Fibroblast of mammary gland (primary cell): ENCODE data around the gene SCEL.

Source experiments
- DNase-seq: peaks from one replicate; pipeline ENCODE4 v3.0.0-alpha.2; 2010; ENCODE audit warnings: low read depth
- H3K4me3 ChIP-seq: 2 replicates; pipeline ENCODE4 v1.5.1; 2011; ENCODE audit warnings: low read depth, mild to moderate bottlenecking, low read length, moderate library complexity; ENCODE audit not compliant: control insufficient read depth
- TF ChIP-seq, protein P1 (sequence below): conservative IDR thresholded peaks from 2 replicates; pipeline ENCODE4 v1.5.1; 2011; ENCODE audit warnings: low read depth, low read length, inconsistent platforms; ENCODE audit not compliant: control insufficient read depth, insufficient read depth

Gene SCEL

DNA sequence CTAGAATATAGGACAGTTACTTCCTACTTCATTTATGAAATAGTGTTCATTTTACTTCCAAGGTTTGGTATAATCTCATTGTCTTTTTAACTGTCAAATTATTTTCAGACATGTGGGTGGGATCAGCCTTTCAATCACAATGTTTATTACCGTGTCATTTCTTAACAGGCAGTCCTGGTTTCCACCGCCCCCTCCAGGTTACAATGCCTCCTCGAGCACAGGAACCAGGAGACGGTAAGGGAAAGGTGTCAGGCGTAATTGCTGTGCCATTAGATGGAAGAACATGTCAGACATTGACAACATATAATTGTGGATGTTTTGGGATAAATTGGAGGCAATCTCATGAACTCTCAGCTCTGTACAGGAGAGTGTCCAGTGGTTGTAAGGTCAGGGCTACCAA is 36.5 kb downstream of the SCEL start:
- TF ChIP-seq, protein P1, sequence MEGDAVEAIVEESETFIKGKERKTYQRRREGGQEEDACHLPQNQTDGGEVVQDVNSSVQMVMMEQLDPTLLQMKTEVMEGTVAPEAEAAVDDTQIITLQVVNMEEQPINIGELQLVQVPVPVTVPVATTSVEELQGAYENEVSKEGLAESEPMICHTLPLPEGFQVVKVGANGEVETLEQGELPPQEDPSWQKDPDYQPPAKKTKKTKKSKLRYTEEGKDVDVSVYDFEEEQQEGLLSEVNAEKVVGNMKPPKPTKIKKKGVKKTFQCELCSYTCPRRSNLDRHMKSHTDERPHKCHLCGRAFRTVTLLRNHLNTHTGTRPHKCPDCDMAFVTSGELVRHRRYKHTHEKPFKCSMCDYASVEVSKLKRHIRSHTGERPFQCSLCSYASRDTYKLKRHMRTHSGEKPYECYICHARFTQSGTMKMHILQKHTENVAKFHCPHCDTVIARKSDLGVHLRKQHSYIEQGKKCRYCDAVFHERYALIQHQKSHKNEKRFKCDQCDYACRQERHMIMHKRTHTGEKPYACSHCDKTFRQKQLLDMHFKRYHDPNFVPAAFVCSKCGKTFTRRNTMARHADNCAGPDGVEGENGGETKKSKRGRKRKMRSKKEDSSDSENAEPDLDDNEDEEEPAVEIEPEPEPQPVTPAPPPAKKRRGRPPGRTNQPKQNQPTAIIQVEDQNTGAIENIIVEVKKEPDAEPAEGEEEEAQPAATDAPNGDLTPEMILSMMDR: no peak
- no peak for DNase-seq
- H3K4me3 ChIP-seq: no peak overlapping the region

DNA sequence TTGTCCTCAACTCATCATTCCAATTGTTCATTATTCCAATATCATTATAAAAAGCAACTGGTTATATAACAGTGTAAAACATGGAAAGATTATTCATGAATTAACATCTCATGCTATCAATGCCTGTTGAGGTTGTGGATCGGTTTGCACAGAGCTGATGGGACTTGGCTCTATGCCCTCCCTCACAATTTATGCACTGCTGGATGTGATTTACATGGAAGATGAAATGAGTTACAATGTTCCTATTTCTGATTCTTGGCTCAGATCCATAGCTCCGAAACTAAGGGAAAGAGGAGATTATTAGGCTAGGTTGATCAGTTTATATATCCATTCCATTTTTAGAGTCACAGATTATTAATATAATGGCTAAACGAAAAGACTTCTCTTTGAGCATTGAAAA is 38.6 kb downstream of the SCEL start:
- TF ChIP-seq, protein P1: no peak
- H3K4me3 ChIP-seq: no peak overlapping the region
- no peak for DNase-seq

DNA sequence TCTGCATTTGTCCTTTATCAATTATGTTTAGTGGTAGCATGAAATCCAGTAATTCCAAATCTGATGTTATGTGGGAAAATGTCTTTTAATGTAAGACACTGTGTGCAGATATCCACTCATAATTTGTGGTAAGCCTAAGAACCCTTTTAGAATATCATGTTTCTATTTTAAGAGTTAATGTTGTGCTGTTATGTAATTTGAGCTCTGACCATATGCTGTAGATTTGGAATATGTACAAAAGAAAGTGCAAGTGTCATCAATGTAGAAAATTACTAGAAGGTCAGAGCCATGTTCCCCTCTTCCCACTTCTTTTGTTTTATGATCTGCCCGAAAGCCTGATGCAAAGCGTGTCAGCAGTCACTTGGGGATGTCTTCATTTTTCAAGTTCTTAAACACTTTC is 44.5 kb downstream of the SCEL start:
- no peak overlapping the region for H3K4me3 ChIP-seq
- no peak for DNase-seq
- TF ChIP-seq, protein P1: no peak

DNA sequence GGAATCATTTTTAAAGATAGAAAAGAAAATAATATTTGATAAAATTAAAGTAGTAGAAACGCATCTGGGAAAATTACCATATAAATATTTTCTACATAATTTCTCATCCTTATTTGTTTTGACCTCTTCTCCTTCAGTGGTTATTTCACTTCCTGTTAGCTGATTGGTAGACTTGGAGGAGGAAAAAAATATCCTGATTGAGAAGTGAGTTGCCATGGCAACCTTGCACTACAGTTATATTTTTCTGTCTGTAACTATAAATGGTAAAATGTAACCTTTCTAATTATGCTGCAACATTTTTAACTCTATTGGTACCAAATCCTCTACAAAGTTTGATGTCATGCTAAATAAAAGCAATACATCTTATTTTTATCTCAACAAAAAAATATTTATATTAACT is 45.2 kb downstream of the SCEL start:
- DNase-seq: no peak
- TF ChIP-seq, protein P1: no peak
- H3K4me3 ChIP-seq: no peak overlapping the region

DNA sequence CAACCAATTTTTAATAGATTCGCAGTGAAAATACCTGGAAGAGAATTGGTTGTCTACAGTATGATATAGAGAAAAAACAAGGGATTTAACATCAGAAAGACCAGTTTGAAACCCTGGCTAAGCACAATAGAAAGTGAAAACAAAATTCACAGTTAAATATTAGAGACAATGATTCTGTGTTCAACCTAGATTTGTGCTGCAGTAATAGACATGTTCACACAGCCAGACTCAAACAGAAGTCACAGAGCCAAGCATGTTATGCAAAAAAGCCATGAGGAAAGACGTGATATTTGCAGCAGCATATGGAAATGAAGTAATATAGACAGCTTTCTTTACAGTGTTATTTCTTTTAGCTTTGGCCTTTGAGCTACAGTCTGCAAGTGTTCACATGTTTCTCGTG is 48.1 kb downstream of the SCEL start:
- no peak overlapping the region for H3K4me3 ChIP-seq
- no peak for DNase-seq
- TF ChIP-seq, protein P1: no peak

DNA sequence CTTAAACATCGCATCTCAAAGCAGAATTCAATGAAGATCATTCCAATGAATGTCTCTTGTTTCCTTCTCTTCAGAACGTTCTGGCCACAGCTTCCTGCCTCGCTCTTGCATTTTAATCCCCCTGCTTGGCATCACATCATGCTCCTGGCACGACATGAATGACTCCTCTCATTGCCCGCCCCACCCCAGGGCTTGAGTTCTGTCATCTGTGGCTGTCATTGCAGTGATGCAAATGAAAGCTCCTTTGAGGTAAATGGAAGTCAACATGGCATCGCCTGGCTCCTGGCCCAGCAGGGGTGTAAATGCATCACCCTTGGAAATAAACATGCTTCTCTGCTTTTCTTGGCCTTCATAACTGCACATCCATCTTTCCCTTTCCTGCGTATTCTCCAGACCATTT is 48.6 kb downstream of the SCEL start:
- H3K4me3 ChIP-seq: no peak overlapping the region
- DNase-seq: no peak
- TF ChIP-seq, protein P1: no peak

DNA sequence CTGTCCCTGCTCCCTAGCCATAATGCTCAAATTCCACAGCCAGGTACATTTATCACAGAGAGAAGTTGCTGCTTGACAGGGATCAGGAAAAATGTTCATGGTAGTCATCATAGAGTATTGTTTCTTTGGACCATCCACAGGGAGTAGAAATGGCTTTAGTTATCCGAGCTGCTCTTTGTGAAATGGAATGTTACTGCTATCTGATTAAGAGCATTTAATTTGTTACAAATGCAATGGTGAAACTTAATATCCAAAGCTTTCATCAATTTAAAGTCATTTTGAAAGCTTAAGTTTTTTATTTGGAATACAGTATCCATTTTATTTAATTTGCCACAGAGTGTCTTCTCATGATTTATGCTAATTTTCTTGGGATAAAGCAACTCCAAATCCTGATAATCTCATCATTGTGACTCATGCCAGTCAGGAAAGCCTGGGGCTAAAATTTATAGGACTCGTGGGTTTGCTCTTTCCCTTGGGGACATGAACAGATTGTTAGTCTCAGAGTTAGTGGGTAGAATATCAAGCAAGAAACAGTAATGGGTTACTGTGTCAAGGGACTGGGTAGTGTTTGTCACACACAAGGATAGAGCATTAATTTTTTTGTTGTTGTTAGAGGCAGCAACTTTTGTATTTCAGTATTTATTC is 59.8 kb downstream of the SCEL start:
- no peak overlapping the region for H3K4me3 ChIP-seq
- peak; percentile 6 for DNase-seq
- TF ChIP-seq, protein P1: no peak
